ENCODE results near the gene KIAA1614.
"Not testable (repeated sequence)": the region's sequence is repeated elsewhere in the genome, so short reads cannot be mapped to it uniquely, and the experiment has no call there.

KIAA1614 gene

GRCh38 chr1:180946541-180947498 lies 34.1 kb downstream of the KIAA1614 start:
- no peak for DNase-seq

GRCh38 chr1:180947499-180947885 lies 34.8 kb downstream of the KIAA1614 start:
- DNase-seq = no peak

GRCh38 chr1:180947901-180948640 lies 35.4 kb downstream of the KIAA1614 start:
- DNase-seq = no peak

GRCh38 chr1:180948641-180949615 lies 36.2 kb downstream of the KIAA1614 start:
- no peak for DNase-seq

- DNase-seq = no peak
These were observed 36.9 kb downstream of the KIAA1614 start for GRCh38 chr1:180949616-180950000.

- no peak for DNase-seq
These were observed 37.6 kb downstream of the KIAA1614 start for GRCh38 chr1:180950321-180950720.

- DNase-seq = no peak
These were observed 38.6 kb downstream of the KIAA1614 start for GRCh38 chr1:180951186-180951745.

GRCh38 chr1:180951836-180952656 lies 39.3 kb downstream of the KIAA1614 start:
- no peak for DNase-seq

- no peak for DNase-seq
These were observed 39.9 kb downstream of the KIAA1614 start for GRCh38 chr1:180952657-180953013.

GRCh38 chr1:180953291-180954004 lies 40.8 kb downstream of the KIAA1614 start:
- peak; percentile 20 for DNase-seq

- DNase-seq = peak; percentile 58
These were observed 41.5 kb downstream of the KIAA1614 start for GRCh38 chr1:180954005-180954800.

- DNase-seq = no peak
These were observed 42.1 kb downstream of the KIAA1614 start for GRCh38 chr1:180954801-180955165.

- DNase-seq = no peak
These were observed 43.4 kb downstream of the KIAA1614 start for GRCh38 chr1:180956028-180956640.

GRCh38 chr1:180959620-180960019 lies 46.9 kb downstream of the KIAA1614 start:
- DNase-seq = not testable (repeated sequence)

- no peak for DNase-seq
These were observed 48.9 kb downstream of the KIAA1614 start for GRCh38 chr1:180961622-180962021.

GRCh38 chr1:180962178-180962577 lies 49.5 kb downstream of the KIAA1614 start:
- no peak for DNase-seq

GRCh38 chr1:180964056-180964455 lies 51.4 kb downstream of the KIAA1614 start:
- no peak for DNase-seq

GRCh38 chr1:180964595-180964994 lies 51.9 kb downstream of the KIAA1614 start:
- peak; percentile 65 for DNase-seq

GRCh38 chr1:180966312-180966711 lies 53.6 kb downstream of the KIAA1614 start:
- no peak for DNase-seq
